ENCODE measurements around the gene GABBR2.

DNA sequence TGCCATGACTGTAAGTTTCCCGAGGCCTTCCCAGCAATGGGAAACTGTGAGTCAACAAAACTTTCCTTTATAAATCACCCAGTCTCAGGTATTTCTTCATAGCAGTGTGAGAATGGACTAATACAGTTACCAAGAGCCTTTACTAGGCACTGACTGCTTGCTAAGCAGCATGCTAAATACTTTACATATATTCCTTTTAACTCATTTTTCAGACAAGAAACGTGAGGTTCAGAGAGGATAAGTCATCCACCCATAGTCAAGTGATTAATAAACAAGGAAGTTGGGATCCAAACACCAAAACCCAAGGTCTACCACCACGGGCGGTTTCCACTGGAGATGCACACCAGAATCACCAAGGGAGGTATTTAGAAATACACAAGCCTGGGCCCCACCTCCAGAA, 50.8 kb downstream of the GABBR2 start:
- TF ChIP-seq, protein P1, sequence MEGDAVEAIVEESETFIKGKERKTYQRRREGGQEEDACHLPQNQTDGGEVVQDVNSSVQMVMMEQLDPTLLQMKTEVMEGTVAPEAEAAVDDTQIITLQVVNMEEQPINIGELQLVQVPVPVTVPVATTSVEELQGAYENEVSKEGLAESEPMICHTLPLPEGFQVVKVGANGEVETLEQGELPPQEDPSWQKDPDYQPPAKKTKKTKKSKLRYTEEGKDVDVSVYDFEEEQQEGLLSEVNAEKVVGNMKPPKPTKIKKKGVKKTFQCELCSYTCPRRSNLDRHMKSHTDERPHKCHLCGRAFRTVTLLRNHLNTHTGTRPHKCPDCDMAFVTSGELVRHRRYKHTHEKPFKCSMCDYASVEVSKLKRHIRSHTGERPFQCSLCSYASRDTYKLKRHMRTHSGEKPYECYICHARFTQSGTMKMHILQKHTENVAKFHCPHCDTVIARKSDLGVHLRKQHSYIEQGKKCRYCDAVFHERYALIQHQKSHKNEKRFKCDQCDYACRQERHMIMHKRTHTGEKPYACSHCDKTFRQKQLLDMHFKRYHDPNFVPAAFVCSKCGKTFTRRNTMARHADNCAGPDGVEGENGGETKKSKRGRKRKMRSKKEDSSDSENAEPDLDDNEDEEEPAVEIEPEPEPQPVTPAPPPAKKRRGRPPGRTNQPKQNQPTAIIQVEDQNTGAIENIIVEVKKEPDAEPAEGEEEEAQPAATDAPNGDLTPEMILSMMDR (conservative IDR thresholded peaks at IDR 0.05; ENCODE audit: low read depth, low read length): no peak
- TF ChIP-seq EZH2 (IDR thresholded peaks at IDR 0.05; ENCODE audit: borderline replicate concordance, low read depth, low read length, poor library complexity, severe bottlenecking): no peak

Data from A673 (cell line).